IgD-negative memory B cell (primary cell): ENCODE data around the gene MT1H. TPM values are rescaled to one million over a fixed set of nuclear protein-coding genes. Genes with fewer than 3 reads are reported as not detected.
A peak's percentile ranks its signal among the peaks of the same experiment; 100 is the strongest.
"Not testable (repeated sequence)": the region's sequence is repeated elsewhere in the genome, so short reads cannot be mapped to it uniquely, and the experiment has no call there.

Source experiments
- H3K27ac Mint-ChIP-seq, 3 donors: one replicate each; pipeline ENCODE4 v1.8.0; 2020 to 2022; ENCODE audit warnings: mild to moderate bottlenecking in 3 of 3, mixed read lengths in 3 of 3, moderate library complexity in 1 of 3
- H3K27me3 Mint-ChIP-seq: one replicate; pipeline ENCODE4 v1.8.0; 2021; ENCODE audit warnings: mixed read lengths
- H3K36me3 Mint-ChIP-seq: one replicate; pipeline ENCODE4 v1.8.0; 2020; ENCODE audit warnings: mild to moderate bottlenecking, mixed read lengths
- H3K4me1 Mint-ChIP-seq, 3 donors: one replicate each; pipeline ENCODE4 v1.8.0; 2020 to 2022; ENCODE audit warnings: mixed read lengths in 3 of 3, mild to moderate bottlenecking in 1 of 3
- H3K4me3 Mint-ChIP-seq, 4 donors: one replicate each; pipeline ENCODE4 v1.8.0; 2020 to 2022; ENCODE audit warnings: mild to moderate bottlenecking in 4 of 4, mixed read lengths in 4 of 4, moderate library complexity in 3 of 4
- H3K9me3 Mint-ChIP-seq, 3 donors: one replicate each; pipeline ENCODE4 v1.8.0; 2020 to 2021; ENCODE audit warnings: mixed read lengths in 3 of 3, mild to moderate bottlenecking in 1 of 3
- polyA plus RNA-seq: library from polyadenylated mRNA; unstranded; fragments of 300-500 nt; fragmentation: Illumina TruSeq; gene quantifications from one replicate; pipeline ENCODE4 v1.2.3, GENCODE V29; 2021

The MT1H gene
- polyA plus RNA-seq, 1 donor from 2014 or later, result not detected

DNA sequence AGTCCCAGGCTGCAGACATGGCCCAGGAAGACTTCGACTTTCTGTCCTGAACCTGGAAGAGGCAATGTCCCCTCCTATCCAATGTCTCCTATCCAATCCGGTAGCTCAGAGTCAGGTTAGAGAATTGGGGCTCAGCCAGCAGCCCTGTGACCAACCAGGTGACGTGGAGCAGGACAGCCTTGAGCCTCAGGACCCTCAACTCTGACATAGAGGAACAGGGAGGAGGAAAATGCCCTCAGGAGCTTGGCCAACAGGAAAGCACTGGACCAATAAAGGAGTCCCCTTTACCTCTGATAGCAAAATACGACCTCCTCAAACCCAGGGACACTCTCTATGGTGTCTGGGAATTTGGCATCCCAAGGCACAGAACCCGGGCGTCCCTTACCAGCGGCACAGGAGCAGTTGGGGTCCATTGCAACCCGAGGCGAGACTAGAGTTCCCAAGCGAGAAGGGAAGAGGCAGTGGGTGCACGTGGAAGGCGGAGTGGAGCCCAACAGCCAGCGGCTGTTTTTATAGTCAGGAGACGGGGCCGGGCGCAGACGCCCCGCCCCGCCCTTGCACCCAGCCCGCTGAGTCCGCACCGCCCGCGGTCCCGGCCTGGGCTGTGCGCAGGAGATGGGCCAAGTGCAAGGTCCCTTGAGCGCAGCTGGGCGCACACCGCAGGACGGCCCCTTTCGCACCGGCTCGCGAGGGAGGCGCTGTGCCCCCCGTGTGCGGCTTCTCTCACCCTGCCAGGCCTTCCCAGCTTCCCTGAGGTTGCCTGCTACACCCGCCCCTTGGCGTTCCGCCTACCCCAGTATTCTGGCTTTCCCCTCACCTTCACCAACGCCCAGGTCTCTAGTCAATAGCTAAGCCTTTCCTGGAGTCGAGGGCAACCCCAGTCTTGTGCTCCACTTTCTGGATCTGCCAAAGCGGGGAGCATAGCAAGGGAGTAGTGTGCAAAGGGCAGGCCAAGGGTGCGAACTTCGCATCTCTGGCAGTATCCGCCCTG lies 1.7 kb upstream of the MT1H start, which contains the start of gene MT1G:
Gene MT1G (minus strand): TSS at position 485 of the 991 bp plus-strand sequence. CDS start 72 bp downstream, at position 413.
- Mint-ChIP-seq H3K9me3 (no peaks in the 10 kb centered on the region), H3K36me3 (peaks cover 2% of the 10 kb centered on the region), H3K4me1 (peaks cover 3 to 13% (median 6%) of the 10 kb centered on the region in 3 donors), H3K27me3 (peaks cover 54% of the 10 kb centered on the region), H3K27ac (no peak within 1 kb of the TSS), H3K4me3 (peak within 1 kb of the TSS in 1 of 4 donors; percentile 65)

DNA sequence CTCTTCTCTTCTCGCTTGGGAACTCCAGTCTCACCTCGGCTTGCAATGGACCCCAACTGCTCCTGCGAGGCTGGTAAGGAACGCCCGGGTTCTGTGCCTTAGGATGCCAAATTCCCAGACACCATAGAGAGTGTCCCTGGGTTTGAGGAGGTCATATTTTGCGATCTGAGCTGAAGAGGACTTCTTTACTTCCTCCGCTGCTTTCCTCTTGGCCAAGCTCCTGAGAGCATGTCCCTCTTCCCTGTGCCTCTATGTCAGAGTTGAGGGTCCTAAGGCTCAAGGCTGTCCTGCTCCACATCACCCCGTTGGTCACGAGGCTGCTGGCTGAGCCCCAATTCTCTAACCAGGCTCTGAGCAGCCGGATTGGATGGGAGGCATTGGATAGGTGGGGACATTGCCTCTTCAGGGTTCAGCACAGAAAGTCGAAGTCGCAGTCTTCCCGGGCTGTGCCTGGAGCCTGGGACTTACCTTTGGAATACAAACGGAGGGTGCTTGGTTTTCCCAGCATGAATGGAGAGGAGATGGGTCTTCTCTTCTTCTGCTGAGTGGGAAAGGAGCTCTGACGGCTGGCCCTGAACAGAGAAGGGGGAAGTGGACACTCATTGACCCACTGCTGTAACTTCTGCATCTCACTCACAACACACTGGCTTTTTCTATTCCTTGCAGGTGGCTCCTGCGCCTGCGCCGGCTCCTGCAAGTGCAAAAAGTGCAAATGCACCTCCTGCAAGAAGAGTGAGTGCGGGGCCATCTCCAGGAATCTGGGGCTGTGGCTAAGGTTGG lies 416 bp downstream of the MT1H start:
- H3K27me3 Mint-ChIP-seq, result peaks cover 60% of the 10 kb centered on the region
- H3K27ac Mint-ChIP-seq, result no peak overlapping the region
- peaks cover 2 to 11% (median 3%) of the 10 kb centered on the region in 3 donors for H3K4me1 Mint-ChIP-seq
- peaks cover 0 to 2% (median 0%) of the 10 kb centered on the region in 3 donors for H3K9me3 Mint-ChIP-seq
- H3K4me3 Mint-ChIP-seq, result peak overlapping the region in 1 of 4 donors; percentile 85
- peaks cover 2% of the 10 kb centered on the region for H3K36me3 Mint-ChIP-seq

DNA sequence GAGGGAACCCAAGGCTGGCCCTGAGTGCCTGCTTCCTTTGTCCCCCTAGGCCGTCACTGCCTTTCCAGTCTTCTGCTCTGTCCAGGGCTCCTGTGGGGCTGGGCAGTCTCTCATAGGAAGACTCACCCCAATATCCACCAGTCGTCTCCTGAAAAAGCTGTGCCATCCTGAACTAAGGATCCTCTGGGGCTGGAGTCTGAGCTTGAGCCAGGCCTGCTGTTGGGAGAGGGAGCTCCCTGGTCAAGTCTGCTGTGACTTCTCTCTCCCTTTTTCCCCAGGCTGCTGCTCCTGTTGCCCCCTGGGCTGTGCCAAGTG lies 963 bp downstream of the MT1H start:
- Mint-ChIP-seq H3K27me3 (peaks cover 63% of the 10 kb centered on the region), H3K27ac (no peak overlapping the region), H3K4me1 (peaks cover 3 to 15% (median 4%) of the 10 kb centered on the region in 3 donors), H3K36me3 (peaks cover 2% of the 10 kb centered on the region), H3K4me3 (no peak overlapping the region), H3K9me3 (peaks cover 0 to 2% (median 0%) of the 10 kb centered on the region in 3 donors)

DNA sequence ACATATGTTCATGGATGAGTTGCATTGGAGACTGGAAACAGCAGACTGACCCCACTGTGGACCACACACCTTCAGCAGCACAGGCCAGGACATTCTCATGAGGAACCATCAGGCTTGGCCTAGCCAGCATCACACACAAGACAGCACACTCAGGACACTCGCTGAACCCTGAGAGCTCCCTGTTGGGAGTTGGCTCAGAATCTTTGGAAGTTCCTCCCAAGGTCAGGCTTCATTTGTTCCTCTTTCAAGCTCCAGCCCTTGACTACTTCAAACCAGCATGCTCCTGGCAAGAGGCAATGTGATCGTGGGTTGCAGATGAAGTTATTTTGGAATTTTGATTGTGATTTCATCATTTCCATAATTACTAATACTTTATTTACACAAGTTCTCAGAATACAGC lies 2.1 kb downstream of the MT1H start:
- not testable (repeated sequence) for H3K27ac Mint-ChIP-seq, H3K36me3 Mint-ChIP-seq, H3K9me3 Mint-ChIP-seq, H3K4me3 Mint-ChIP-seq
- peaks cover 54% of the 10 kb centered on the region for H3K27me3 Mint-ChIP-seq
- peaks cover 3 to 18% (median 6%) of the 10 kb centered on the region in 3 donors for H3K4me1 Mint-ChIP-seq

DNA sequence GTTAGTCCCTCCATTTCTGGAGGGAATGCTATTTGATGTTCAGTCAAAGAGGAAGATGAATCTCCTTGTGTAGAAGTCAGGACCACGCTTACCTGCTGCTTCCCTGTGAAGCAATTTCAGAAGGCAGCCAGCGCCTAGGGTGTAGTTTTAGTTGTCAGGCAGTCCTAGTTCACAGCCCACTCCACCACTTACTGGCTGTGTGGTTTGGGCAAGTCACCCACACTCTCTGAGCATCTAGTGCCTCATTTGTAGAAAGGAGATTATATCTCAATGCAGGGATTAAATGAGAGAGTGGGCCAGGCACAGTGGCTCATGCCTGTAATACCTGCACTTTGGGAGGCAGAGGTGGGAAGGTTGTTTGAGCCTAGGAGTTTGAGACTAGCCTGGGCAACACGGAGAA lies 2.6 kb downstream of the MT1H start:
- H3K36me3 Mint-ChIP-seq, H3K4me3 Mint-ChIP-seq, H3K27ac Mint-ChIP-seq, H3K9me3 Mint-ChIP-seq: not testable (repeated sequence)
- Mint-ChIP-seq H3K4me1 (peaks cover 3 to 18% (median 6%) of the 10 kb centered on the region in 3 donors), H3K27me3 (peaks cover 51% of the 10 kb centered on the region)

DNA sequence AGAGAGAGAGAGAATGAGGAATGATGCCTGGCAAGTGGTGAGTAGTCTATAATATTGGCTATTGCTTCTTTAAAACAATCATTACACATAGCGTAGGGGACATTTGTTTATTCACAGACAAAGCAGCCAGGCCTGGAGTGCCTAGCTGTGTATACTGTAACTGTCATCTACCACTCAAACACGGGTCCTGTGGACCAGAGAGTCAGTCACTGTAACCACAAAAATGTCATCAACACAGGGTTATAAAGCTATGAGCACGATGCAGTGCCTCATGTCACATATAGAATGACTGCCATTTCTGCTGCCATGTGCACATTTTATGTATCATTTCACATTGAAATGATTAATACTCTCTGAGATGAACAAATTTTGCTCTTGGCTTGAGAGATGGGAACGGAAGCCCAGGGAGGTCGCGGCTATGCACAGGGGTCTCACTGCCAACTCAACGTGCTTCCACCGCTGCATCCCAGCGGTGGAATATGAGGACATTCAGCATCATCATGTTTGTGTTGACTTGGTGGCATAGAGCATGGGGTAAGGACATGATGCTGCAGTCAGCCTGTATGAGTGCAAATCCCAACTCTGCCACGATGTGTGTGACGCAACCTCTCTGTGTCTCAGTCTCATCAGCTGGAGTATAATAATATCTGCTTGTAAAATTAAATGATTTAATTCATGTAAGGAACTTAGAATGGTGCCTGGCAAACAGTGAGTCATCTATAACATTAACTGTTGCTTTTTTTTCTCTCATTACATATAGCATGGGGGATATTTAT lies 3.3 kb downstream of the MT1H start:
- Mint-ChIP-seq H3K9me3 (peaks cover 0 to 2% (median 0%) of the 10 kb centered on the region in 3 donors), H3K4me1 (peaks cover 3 to 18% (median 4%) of the 10 kb centered on the region in 3 donors), H3K27ac (no peak overlapping the region), H3K4me3 (no peak overlapping the region), H3K27me3 (peaks cover 48% of the 10 kb centered on the region), H3K36me3 (peaks cover 2% of the 10 kb centered on the region)

DNA sequence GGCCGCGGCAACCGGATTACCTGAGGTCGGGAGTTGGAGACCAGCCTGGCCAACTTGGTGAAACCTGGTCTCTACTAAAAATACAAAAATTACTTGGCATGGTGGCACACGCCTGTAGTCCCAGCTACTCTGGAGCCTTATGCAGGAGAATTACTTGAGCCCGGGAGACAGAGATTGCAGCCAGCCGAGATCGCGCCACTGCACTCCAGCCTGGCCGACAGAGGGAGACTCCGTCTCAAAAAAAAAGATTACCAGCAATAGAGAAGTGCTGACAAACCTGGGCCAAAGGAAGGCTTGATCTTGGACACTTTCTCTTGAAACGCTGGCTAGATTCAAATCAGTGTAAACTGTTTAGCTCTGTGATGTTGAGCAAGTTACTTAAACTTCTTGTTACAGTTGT lies 4.3 kb downstream of the MT1H start:
- peaks cover 40% of the 10 kb centered on the region for H3K27me3 Mint-ChIP-seq
- H3K9me3 Mint-ChIP-seq, result peaks cover 0 to 2% (median 0%) of the 10 kb centered on the region in 3 donors
- no peaks in the 10 kb centered on the region for H3K36me3 Mint-ChIP-seq
- H3K4me1 Mint-ChIP-seq, result peaks cover 3 to 10% (median 4%) of the 10 kb centered on the region in 3 donors
- no peak overlapping the region for H3K4me3 Mint-ChIP-seq
- no peak overlapping the region for H3K27ac Mint-ChIP-seq

DNA sequence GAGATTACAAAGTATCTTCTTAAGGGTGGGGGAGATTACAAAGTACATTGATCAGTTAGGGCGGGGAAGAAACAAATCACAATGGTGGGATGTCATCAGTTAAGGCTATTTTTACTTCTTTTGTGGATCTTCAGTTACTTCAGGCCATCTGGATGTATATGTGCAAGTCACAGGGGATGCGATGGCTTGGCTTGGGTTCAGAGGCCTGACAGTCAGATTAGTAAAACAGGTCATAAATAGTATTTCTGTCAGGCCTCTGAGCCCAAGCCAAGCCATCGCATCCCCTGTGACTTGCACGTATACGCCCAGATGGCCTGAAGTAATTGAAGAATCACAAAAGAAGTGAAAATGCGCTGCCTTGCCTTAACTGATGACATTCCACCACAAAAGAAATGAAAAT lies 5.0 kb downstream of the MT1H start:
- H3K9me3 Mint-ChIP-seq, H3K36me3 Mint-ChIP-seq, H3K27ac Mint-ChIP-seq, H3K4me3 Mint-ChIP-seq, H3K4me1 Mint-ChIP-seq: not testable (repeated sequence)
- peaks cover 35% of the 10 kb centered on the region for H3K27me3 Mint-ChIP-seq

DNA sequence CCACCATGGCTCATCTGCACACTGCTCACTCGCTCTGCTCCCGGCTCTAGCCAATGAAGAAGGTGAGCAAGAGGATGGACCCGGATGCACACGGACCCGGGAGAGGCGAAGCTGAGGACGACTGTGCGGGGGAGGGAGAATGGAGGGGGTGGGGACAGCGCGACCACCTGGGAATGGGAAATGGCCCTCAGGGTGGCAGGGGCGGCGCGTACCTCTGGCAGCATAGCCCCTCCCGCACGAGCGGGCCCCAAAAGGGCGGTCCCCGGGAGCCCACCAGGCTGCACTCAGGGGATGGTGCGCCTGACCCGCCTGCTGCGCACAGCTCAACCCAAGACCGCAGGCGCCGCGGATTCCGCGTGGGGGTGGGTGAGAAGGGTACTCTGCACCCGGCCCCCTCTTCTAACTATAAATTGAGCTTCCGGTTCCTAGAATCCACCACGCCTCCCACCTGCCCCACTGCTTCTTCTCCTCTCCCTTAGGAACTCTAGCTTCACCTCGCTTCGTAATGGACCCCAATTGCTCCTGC lies 6.1 kb downstream of the MT1H start:
- Mint-ChIP-seq H3K9me3 (peaks cover 0 to 2% (median 0%) of the 10 kb centered on the region in 3 donors), H3K36me3 (no peaks in the 10 kb centered on the region), H3K4me3 (peak overlapping the region in 3 of 4 donors; percentile 6 to 86 (median 70)), H3K27ac (no peak overlapping the region), H3K27me3 (peaks cover 25% of the 10 kb centered on the region), H3K4me1 (peaks cover 3 to 7% (median 4%) of the 10 kb centered on the region in 3 donors)

DNA sequence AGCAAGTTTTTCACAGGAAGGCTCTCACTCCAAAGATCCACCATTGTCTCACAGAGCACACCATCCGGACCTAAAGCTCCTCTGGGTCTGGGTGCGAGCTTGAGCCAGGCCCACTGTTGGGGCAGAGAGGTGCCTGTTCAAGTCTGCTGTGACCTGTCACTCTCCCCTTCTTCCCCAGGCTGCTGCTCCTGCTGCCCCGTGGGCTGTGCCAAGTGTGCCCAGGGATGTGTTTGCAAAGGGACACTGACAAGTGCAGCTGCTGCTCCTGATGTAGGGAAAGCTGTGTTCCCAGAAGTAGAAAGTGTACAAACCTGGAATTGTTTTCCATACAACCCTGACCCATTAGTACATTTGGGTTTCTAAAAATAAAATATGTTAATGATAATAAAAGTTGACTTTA lies 7.9 kb downstream of the MT1H start:
- Mint-ChIP-seq H3K9me3 (peaks cover 0 to 2% (median 0%) of the 10 kb centered on the region in 3 donors), H3K27me3 (peaks cover 23% of the 10 kb centered on the region), H3K4me1 (peaks cover 3 to 13% (median 10%) of the 10 kb centered on the region in 3 donors), H3K27ac (no peak overlapping the region), H3K36me3 (no peaks in the 10 kb centered on the region), H3K4me3 (no peak overlapping the region)

DNA sequence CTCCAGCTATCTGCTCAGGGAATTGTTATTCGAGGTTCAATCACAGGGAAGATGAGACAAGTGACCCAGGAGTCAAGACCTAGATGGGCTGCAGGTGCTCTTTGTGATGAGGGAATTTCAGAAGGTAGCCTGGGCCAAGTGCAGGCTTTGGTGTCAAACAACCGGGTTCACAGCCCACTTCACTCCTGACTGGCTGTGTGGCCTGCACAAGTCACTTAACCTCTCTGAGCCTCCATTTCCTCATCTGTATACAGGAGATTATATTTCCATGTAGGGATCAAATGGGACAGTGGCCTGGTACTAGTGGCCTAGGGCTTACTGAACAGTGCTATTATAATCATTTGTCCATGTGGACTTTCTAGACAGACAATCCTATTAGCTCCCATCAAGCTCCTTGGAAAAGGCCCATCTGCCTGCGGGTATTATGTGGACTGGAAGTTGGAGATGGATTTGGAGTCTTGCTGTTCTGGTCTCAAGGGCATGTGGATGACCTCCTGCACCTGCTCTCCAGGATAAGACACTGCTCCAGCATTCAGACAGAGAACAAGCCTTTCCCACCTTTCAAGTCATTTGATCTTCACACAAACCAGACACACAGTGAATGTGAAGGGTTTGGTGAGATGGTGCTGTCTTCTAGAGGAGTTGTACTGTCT lies 9.6 kb downstream of the MT1H start:
- Mint-ChIP-seq H3K27me3 (peaks cover 15% of the 10 kb centered on the region), H3K4me1 (peaks cover under 1 to 13% (median 12%) of the 10 kb centered on the region in 3 donors), H3K4me3 (no peak overlapping the region)

DNA sequence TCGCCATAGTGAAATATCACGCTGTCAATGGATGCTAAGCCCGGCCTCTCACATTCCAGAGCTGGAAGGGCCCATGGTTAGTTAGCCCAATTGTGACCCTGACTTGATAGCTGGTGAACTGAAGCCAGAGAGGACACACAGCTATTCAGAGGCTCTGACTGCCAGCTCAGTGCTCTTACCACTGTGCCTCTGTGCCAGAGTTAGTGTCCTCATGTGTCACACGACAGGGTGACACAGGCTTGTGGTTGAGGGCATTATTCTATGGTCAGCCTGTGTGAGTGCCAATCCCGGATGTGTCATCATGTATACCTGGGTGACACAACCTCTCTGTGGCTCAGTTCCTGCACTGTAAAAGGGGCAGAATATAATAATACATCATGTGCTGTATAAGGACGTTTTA lies 10.2 kb downstream of the MT1H start:
- Mint-ChIP-seq H3K9me3 (no peaks in the 10 kb centered on the region), H3K4me1 (peaks cover 0 to 13% (median 13%) of the 10 kb centered on the region in 3 donors), H3K27me3 (peaks cover 11% of the 10 kb centered on the region), H3K36me3 (no peaks in the 10 kb centered on the region), H3K4me3 (peak overlapping the region in 1 of 4 donors; percentile 83), H3K27ac (no peak overlapping the region)

More for the DNA sequence above, 9.6 kb downstream of the MT1H start:
- Mint-ChIP-seq H3K9me3 (peaks cover 0 to under 1% (median 0%) of the 10 kb centered on the region in 3 donors), H3K36me3 (no peaks in the 10 kb centered on the region), H3K27ac (no peak overlapping the region)

DNA sequence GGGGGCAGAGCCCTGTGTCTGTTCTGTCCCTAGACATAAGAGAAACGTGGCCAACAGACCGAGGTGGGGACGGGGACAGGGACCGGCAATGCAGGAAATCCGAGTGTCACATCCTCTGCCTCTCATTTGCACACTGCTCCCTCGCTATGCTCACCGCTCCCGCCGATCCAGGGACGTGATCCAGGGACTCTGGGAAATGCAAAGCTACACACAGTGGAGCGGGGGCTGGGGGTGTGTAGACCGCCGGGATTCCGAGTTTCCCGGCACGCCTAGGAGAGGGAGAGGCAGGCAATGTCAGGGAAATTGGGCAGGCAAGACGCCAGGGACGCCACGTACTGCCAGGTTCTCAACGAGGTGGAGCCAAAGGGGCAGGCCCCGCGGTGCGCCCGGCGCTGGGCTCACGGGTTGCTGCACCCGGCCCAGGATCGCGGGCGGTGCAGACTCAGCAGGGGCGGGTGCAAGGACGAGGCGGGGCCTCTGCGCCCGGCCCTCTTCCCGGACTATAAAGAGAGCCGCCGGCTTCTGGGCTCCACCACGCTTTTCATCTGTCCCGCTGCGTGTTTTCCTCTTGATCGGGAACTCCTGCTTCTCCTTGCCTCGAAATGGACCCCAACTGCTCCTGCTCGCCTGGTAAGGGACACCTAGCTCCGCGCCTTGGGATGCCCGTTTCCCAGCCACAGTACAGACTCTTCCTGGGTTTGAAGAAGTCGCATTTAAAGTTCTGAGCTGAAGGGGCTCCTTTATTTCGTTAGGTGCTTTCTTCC lies 12.5 kb downstream of the MT1H start, which contains the start of gene MT1X:
Gene MT1X (plus strand): TSS at position 532 of the 764 bp plus-strand sequence. CDS start 71 bp downstream, at position 603.
- peak within 1 kb of the TSS; percentile 83 to 95 (median 89) for H3K4me3 Mint-ChIP-seq
- peak within 1 kb of the TSS in 2 of 3 donors; percentile 10 to 59 for H3K27ac Mint-ChIP-seq
- H3K36me3 Mint-ChIP-seq, result no peaks in the 10 kb centered on the region
- peaks cover 0 to 10% (median 6%) of the 10 kb centered on the region in 3 donors for H3K4me1 Mint-ChIP-seq
- H3K27me3 Mint-ChIP-seq, result peaks cover 5% of the 10 kb centered on the region
- H3K9me3 Mint-ChIP-seq, result peaks cover 1 to 7% (median 3%) of the 10 kb centered on the region in 3 donors
